NCI-H2227 (cell line): ENCODE results near the gene JARID2.
"Not testable (repeated sequence)": the region's sequence is repeated elsewhere in the genome, so short reads cannot be mapped to it uniquely, and the experiment has no call there.

Experiments used
- DNase-seq: peaks from one replicate; lab custom pipeline; 2025; ENCODE audit not compliant: unreplicated experiment; lab: John Stamatoyannopoulos, UW

The JARID2 gene

GRCh38 chr6:15305909-15306308 lies 60.0 kb downstream of the JARID2 start:
- DNase-seq: no peak

- DNase-seq: no peak
Measured at GRCh38 chr6:15308435-15309213, 62.8 kb downstream of the JARID2 start.

DNA sequence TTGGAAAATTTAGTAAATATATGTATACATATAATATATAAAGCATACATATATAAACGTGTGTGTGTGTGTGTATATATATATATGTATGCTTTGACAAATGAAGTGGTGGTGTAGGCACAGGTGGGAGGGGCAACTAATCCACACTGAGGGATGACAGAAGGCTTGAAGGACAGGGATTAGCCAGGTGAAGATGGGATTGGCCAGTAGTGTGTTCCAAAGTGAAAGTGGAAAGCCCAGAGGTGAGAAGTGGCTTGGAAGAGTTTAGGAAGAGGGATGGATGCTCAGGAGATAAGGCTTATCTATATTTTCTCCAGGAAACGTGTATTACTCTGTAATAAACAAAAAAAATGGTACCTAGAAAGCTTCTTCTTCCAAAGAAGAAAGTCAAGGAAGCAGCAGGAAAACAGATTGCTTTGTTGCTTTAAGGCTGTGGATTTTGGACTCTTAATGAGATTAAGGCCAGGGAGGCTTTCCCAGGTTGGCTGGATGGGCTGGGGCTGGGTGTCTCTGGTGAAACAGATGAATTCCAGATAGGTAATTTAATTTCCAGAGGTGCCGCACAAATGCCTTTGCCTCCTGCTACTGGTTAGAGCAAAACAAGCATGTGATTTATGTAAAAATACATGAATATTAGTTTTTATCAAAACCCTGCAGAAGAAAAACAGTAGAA lies 63.9 kb downstream of the JARID2 start:
- DNase-seq: no peak

GRCh38 chr6:15310680-15311079 lies 64.8 kb downstream of the JARID2 start:
- DNase-seq: no peak

- no peak for DNase-seq
Measured at GRCh38 chr6:15312500-15312899, 66.6 kb downstream of the JARID2 start.

DNA sequence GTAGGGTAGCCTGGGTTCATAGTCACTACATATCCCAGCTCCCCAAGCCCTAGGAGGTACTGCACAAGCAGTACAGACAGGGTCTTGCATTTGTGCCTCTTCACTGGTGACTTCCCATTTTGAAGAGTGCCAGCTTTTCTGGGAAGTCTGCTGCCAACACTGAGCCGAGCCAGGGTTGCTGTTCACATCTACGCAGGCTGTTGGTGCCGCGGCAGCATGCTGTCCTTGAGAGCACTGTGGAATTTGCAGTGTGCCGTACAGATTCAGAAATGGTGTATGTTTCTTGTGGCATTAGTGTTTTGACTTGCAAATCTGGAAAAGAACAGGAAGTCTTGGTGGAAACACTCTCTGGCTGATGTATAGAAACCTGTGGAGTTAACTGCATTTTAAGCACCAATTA lies 67.5 kb downstream of the JARID2 start:
- DNase-seq: no peak

GRCh38 chr6:15316754-15317153 lies 70.9 kb downstream of the JARID2 start:
- no peak for DNase-seq

GRCh38 chr6:15317251-15317650 lies 71.4 kb downstream of the JARID2 start:
- DNase-seq: no peak

DNA sequence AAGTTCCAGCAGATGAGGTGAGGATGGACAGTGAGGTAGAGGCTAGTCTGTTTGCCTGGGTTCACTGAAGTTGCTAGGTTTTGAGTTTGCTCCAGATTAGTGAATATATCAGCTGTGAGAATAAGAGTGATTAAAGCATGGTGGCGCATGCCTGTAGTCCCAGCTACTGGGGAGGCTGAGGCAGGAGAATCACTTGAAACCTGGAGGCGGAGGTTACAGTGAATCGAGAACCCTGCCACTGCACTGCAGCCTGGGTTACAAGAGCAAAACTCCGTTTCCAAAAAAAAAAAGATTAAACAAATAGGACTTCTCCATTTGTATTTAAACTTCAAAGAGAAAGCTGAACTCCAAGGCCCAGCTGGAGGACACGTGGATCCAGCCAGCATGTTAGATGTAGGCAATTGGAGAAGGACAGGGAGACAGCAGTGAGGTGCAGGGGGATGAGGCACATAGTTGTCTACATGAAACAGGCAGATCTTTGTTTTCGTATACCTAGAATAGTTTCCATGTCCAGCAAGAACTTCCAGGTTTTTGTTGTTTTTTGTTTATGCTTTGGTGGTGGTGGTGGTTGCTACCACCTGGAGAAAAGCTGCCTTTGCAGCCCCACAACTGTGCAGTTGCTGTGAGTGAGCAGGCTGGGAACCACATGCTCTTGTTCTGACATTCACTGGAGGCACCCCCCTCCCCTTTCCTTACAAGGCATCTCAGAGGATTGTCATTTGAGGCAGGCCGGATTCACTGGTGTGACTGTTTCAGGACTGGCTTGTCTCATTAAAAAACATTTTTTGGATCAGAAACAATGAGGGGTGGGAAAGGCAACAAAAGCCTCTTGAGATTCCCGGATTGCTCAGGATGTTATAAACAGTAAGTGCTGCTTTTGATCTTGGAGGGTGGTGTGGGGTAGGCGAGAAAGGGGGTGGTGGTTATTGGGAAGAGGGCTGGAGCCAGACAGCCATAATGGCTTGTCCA lies 72.3 kb downstream of the JARID2 start:
- DNase-seq: peak; percentile 30

- no peak for DNase-seq
Measured at GRCh38 chr6:15319677-15320076, 73.8 kb downstream of the JARID2 start.

DNA sequence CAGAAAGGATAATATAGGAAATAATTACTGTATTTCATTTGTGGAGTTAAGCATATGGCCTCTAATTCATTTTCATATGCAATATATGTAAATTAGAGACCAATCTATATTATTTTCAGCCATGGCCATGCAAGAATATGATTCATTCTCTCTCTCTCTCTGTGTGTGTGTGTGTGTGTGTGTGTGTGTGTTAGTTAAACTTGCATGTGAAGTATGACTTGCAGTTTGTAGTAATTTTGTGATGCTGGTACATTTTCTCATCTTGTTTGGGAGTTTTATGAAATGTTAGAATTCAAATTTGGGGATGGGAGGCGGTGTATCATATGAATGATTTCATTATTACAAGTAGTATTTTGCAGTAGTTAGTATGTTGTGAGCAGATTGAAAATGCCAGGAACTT lies 74.8 kb downstream of the JARID2 start:
- no peak for DNase-seq

DNA sequence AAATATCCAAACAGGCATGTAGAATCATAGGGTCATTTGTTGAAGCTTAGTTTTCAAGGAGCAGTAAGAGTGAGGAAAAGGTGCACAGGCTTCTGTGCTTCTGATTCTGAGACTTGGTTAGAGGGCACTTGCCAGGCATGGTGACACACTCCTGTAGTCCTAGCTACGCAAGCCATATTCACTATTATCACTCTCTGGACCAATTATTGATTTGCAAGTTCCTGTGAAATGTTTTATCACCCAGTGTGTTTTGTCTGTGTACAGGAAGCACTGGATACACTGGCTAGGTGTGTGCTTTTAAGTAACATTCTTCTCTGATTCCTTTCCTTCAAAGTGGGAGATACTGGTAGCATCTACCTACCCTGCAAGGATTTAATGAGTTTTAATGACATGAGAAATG lies 76.3 kb downstream of the JARID2 start:
- no peak for DNase-seq

DNA sequence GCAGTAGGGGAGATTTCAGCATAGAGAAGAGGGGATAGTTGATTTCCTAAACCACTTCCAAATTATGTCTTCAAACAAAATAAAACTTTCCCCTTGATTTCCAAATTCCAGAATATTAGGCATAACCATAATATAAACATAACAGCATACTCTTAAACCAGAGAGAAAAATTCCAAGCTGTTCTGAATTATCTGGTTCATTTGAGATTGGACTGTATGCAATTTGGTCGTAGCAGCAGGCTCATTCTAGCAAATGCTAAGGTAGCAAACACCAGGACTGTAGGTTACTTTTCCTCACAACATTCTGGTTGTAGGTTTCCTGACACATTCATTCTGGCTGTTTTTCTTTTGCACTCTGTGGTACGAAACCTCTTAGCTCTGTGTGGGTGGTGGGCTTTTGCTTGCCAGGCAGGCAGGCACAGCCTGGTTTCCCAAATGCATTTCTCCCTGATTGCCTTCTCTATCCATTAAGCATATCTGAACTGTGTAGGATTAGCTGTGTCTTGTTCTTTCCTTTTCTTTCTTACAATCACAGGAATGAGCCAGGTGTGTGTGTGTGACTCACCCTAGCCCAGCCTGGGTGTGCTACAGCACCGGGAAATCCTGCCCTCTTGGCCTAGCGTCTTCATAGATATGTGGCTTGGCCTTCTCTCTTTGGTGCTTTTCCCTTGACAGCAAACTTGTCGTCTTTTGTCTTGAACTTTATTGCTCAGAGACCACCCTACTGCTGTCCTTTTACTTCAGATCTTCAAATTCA lies 77.1 kb downstream of the JARID2 start:
- DNase-seq: no peak

DNA sequence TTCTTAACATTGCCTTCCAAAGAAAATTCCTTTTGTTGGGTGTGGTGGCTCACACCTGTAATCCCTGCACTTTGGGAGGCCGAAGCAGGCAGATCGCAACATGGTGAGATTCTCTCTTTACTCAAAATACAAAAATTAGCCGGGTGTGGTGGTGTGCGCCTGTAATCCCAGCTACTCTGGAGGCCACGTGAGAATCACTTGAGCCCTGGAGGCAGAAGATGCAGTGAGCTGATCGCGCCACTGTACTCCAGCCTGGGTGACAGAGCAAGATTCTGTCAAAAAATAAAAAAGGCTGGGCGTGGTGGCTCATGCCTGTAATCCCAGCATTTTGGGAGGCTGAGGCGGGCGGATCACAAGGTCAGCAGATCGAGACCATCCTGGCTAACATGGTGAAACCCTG lies 77.7 kb downstream of the JARID2 start:
- not testable (repeated sequence) for DNase-seq

- no peak for DNase-seq
Measured at GRCh38 chr6:15324427-15324985, 78.6 kb downstream of the JARID2 start.

GRCh38 chr6:15325540-15325955 lies 79.7 kb downstream of the JARID2 start:
- no peak for DNase-seq

GRCh38 chr6:15326067-15326614 lies 80.3 kb downstream of the JARID2 start:
- no peak for DNase-seq

GRCh38 chr6:15327271-15327670 lies 81.4 kb downstream of the JARID2 start:
- DNase-seq: peak; percentile 68

- peak; percentile 37 for DNase-seq
Measured at GRCh38 chr6:15329197-15329671, 83.4 kb downstream of the JARID2 start.
